GM18511 (cell line): Measurements from ENCODE around the gene SLC6A18.
"Not testable (repeated sequence)": the region's sequence is repeated elsewhere in the genome, so short reads cannot be mapped to it uniquely, and the experiment has no call there.

Experiments
- ATAC-seq: cut with Tn5 transposase; IDR thresholded peaks from one replicate; pipeline ENCODE4 v1.9.1; 2021; ENCODE audit warnings: mild to moderate bottlenecking, moderate library complexity; ENCODE audit not compliant: unreplicated experiment

Gene SLC6A18

GRCh38 chr5:1249366-1250280 is 24.4 kb downstream of the SLC6A18 start:
- no peak for ATAC-seq

- ATAC-seq: no peak
Measured at GRCh38 chr5:1251678-1252580, 26.7 kb downstream of the SLC6A18 start.

- no peak for ATAC-seq
Measured at GRCh38 chr5:1252681-1253080, 27.5 kb downstream of the SLC6A18 start.

- no peak for ATAC-seq
Measured at GRCh38 chr5:1253456-1254105, 28.4 kb downstream of the SLC6A18 start.

GRCh38 chr5:1254196-1254595 is 29.0 kb downstream of the SLC6A18 start:
- ATAC-seq: no peak

- ATAC-seq: no peak
Measured at GRCh38 chr5:1255081-1255561, 29.9 kb downstream of the SLC6A18 start.

GRCh38 chr5:1256776-1257175 is 31.6 kb downstream of the SLC6A18 start:
- ATAC-seq: no peak

GRCh38 chr5:1257363-1257762 is 32.2 kb downstream of the SLC6A18 start:
- ATAC-seq: no peak

- ATAC-seq: no peak
Measured at GRCh38 chr5:1257841-1258240, 32.7 kb downstream of the SLC6A18 start.

GRCh38 chr5:1259806-1260480 is 34.8 kb downstream of the SLC6A18 start:
- no peak for ATAC-seq

- no peak for ATAC-seq
Measured at GRCh38 chr5:1261643-1262042, 36.5 kb downstream of the SLC6A18 start.

- ATAC-seq: no peak
Measured at GRCh38 chr5:1262381-1262780, 37.2 kb downstream of the SLC6A18 start.

- ATAC-seq: no peak
Measured at GRCh38 chr5:1264211-1264610, 39.0 kb downstream of the SLC6A18 start.

- no peak for ATAC-seq
Measured at GRCh38 chr5:1265026-1265425, 39.8 kb downstream of the SLC6A18 start.

GRCh38 chr5:1265461-1266455 is 40.6 kb downstream of the SLC6A18 start:
- ATAC-seq: no peak

- ATAC-seq: no peak
Measured at GRCh38 chr5:1266791-1267190, 41.6 kb downstream of the SLC6A18 start.

- ATAC-seq: not testable (repeated sequence)
Measured at GRCh38 chr5:1267464-1267863, 42.3 kb downstream of the SLC6A18 start.

- no peak for ATAC-seq
Measured at GRCh38 chr5:1268056-1268455, 42.9 kb downstream of the SLC6A18 start.

GRCh38 chr5:1268666-1269065 is 43.5 kb downstream of the SLC6A18 start:
- ATAC-seq: no peak
